Esophagus squamous epithelium (tissue), 4 donors: ENCODE results near the gene FBLN7.

ENCODE experiments used
- CTCF ChIP-seq, 6 experiments: fragments of 450-650 bp in 4 of 6; fragments of 200-600 bp in 2 of 6; sonication (generic) in 2 of 6; IDR thresholded peaks; one replicate each; pipeline ENCODE4 v1.5.1; 2016 to 2019; ENCODE audit warnings: antibody characterized with exemption in 6 of 6, mild to moderate bottlenecking in 4 of 6, moderate library complexity in 4 of 6
- POLR2A ChIP-seq, 4 donors: fragments of 450-650 bp; IDR thresholded peaks; one replicate each; pipeline ENCODE4 v1.6.1; 2017; ENCODE audit warnings: antibody characterized with exemption in 4 of 4, mild to moderate bottlenecking in 4 of 4, moderate library complexity in 3 of 4

- TF ChIP-seq CTCF (IDR thresholded peaks at IDR 0.05), result no peak
- no peak for TF ChIP-seq POLR2A (IDR thresholded peaks at IDR 0.05)
These were observed 27.2 kb upstream of the FBLN7 start for GRCh38 chr2:112110966-112111365.
